ENCODE measurements around the gene SERPINA12.
"Not testable (repeated sequence)": the region's sequence is repeated elsewhere in the genome, so short reads cannot be mapped to it uniquely, and the experiment has no call there.

The SERPINA12 gene

GRCh38 chr14:94494085-94494484 is 15.2 kb downstream of the SERPINA12 start:
- no peak for DNase-seq

- no peak for DNase-seq
Observed at GRCh38 chr14:94491511-94491910, 17.8 kb downstream of the SERPINA12 start.

- DNase-seq, result no peak
Observed at GRCh38 chr14:94489336-94489735, 19.9 kb downstream of the SERPINA12 start.

- DNase-seq, result no peak
Observed at GRCh38 chr14:94486883-94487282, 22.4 kb downstream of the SERPINA12 start.

- DNase-seq, result peak in 40 of 56 donors; percentile 4 to 69 (median 22)
Observed at GRCh38 chr14:94485944-94486841, 23.1 kb downstream of the SERPINA12 start.

- DNase-seq, result no peak
Observed at GRCh38 chr14:94484481-94484880, 24.8 kb downstream of the SERPINA12 start.

GRCh38 chr14:94483729-94484275 is 25.5 kb downstream of the SERPINA12 start:
- DNase-seq, result no peak

GRCh38 chr14:94483071-94483451 is 26.2 kb downstream of the SERPINA12 start:
- no peak for DNase-seq

GRCh38 chr14:94482132-94483070 is 26.9 kb downstream of the SERPINA12 start:
- not testable (repeated sequence) for DNase-seq

GRCh38 chr14:94481468-94482131 is 27.7 kb downstream of the SERPINA12 start:
- DNase-seq, result no peak

- no peak for DNase-seq
Observed at GRCh38 chr14:94480809-94481208, 28.5 kb downstream of the SERPINA12 start.

- DNase-seq, result no peak
Observed at GRCh38 chr14:94478420-94478819, 30.8 kb downstream of the SERPINA12 start.

GRCh38 chr14:94476023-94476422 is 33.2 kb downstream of the SERPINA12 start, which contains the start of gene SERPINA9:
Gene SERPINA9 (minus strand): TSS chr14:94476197. CDS start chr14:94469840, 6,357 bp downstream.
- no peak for DNase-seq

- DNase-seq, result no peak
Observed at GRCh38 chr14:94474581-94475031, 34.7 kb downstream of the SERPINA12 start.

GRCh38 chr14:94473666-94474410 is 35.4 kb downstream of the SERPINA12 start:
- no peak for DNase-seq

GRCh38 chr14:94472842-94473241 is 36.4 kb downstream of the SERPINA12 start:
- DNase-seq, result no peak

GRCh38 chr14:94471045-94471444 is 38.2 kb downstream of the SERPINA12 start:
- no peak for DNase-seq

GRCh38 chr14:94470311-94470710 is 39.0 kb downstream of the SERPINA12 start:
- no peak for DNase-seq

- no peak for DNase-seq
Observed at GRCh38 chr14:94469261-94469660, 40.0 kb downstream of the SERPINA12 start.
